HCT116 (cell line): ENCODE measurements around the gene ART1. TPM values are rescaled to one million over a fixed set of nuclear protein-coding genes. Genes with fewer than 3 reads are reported as not detected.

Experiments
- ATAC-seq: fragments of 200-7000 bp; cut with Tn5 transposase; 2 replicates; pipeline ENCODE4 v1.9.1; 2020; ENCODE audit warnings: mild to moderate bottlenecking, moderate library complexity
- BruUV-seq: library from RNA; stranded (reverse); fragments of 400-500 nt; replicated peaks from 2 replicates; lab custom pipeline; 2021; lab: Mats Ljungman, UMichigan
- CTCF ChIA-PET: fragments of 300-600 bp; sonication (Branson Sonifier 250); formaldehyde crosslinking; loops from one replicate; lab custom pipeline; 2021; ENCODE audit warnings: antibody characterized with exemption; lab: Charles Lee
- POLR2A ChIA-PET: fragments of 300-600, 350-600 bp; sonication (Branson Sonifier 250); formaldehyde crosslinking; loops from one replicate; lab custom pipeline; 2021; ENCODE audit warnings: antibody characterized with exemption; lab: Charles Lee
- RAD21 ChIA-PET, 2 experiments: fragments of 300-600 bp; sonication (Branson Sonifier 250); formaldehyde crosslinking; loops; one replicate each; lab custom pipeline; 2023; ENCODE audit warnings: low total read pairs in 2 of 2; ENCODE audit not compliant: uncharacterized antibody in 2 of 2, unreplicated experiment in 2 of 2, low non-redundant PET in 1 of 2; lab: Charles Lee
- DNase-seq: peaks from one replicate; pipeline ENCODE4 v3.0.0-alpha.2; 2010; ENCODE audit warnings: low read depth, low spot score
- H2AFZ ChIP-seq: fragments of 200-600 bp; shearing (Covaris generic), sonication (generic); 2 replicates; pipeline ENCODE4 v1.6.1; 2017; ENCODE audit warnings: low read depth, mixed run types, mixed read lengths, antibody characterized with exemption, low read length; ENCODE audit not compliant: poor library complexity, severe bottlenecking
- H3K27ac ChIP-seq: 2 replicates; pipeline ENCODE4 v1.5.1; 2012; ENCODE audit warnings: low read depth, low read length
- H3K27me3 ChIP-seq: fragments of 200-600 bp; sonication (generic); 2 replicates; pipeline ENCODE4 v1.6.1; 2016; ENCODE audit warnings: mixed run types, low read length, mixed read lengths; ENCODE audit not compliant: insufficient read depth
- H3K36me3 ChIP-seq, 2 experiments: fragments of 200-500 bp in 1 of 2; fragments of 200-600 bp in 1 of 2; sonication (Bioruptor generic) in 1 of 2; sonication (generic) in 1 of 2; 2 replicates each; pipeline versions ENCODE4 v1.5.1 to v1.6.1; 2014 to 2016; ENCODE audit warnings: low read length in 2 of 2, inconsistent platforms in 1 of 2, mixed read lengths in 1 of 2, mixed run types in 1 of 2; ENCODE audit not compliant: insufficient read depth in 2 of 2, control insufficient read depth in 1 of 2
- H3K4me1 ChIP-seq, 2 experiments: fragments of 200-600 bp in 1 of 2; sonication (generic) in 1 of 2; 2 replicates each; pipeline versions ENCODE4 v1.5.1 to v1.6.1; 2012 to 2017; ENCODE audit warnings: low read length in 2 of 2, inconsistent platforms in 1 of 2, mild to moderate bottlenecking in 1 of 2, mixed read lengths in 1 of 2, mixed run types in 1 of 2, moderate library complexity in 1 of 2; ENCODE audit not compliant: insufficient read depth in 2 of 2, control insufficient read depth in 1 of 2
- H3K4me2 ChIP-seq: fragments of 200-600 bp; sonication (generic); 2 replicates; pipeline ENCODE4 v1.6.1; 2017; ENCODE audit warnings: mixed run types, low read length, mixed read lengths
- H3K4me3 ChIP-seq, 2 experiments: fragments of 200-600 bp in 1 of 2; sonication (generic) in 1 of 2; replicated peaks in 1 of 2; 2 replicates each; pipeline ENCODE4 v1.5.1; 2011 to 2016; ENCODE audit warnings: low read length in 2 of 2, control low read depth in 1 of 2, low read depth in 1 of 2, mild to moderate bottlenecking in 1 of 2, mixed read lengths in 1 of 2, mixed run types in 1 of 2
- H3K79me2 ChIP-seq: fragments of 200-600 bp; sonication (generic); 2 replicates; pipeline ENCODE4 v1.6.1; 2017; ENCODE audit warnings: mild to moderate bottlenecking, mixed run types, low read length, moderate library complexity, mixed read lengths; ENCODE audit not compliant: insufficient read depth
- H3K9ac ChIP-seq: fragments of 200-600 bp; sonication (generic); 2 replicates; pipeline ENCODE4 v1.6.1; 2016; ENCODE audit warnings: low read length, mixed read lengths
- H3K9me2 ChIP-seq: fragments of 200-600 bp; sonication (generic), shearing (Covaris generic); 2 replicates; pipeline ENCODE4 v1.6.1; 2017; ENCODE audit warnings: mixed run types, mild to moderate bottlenecking, moderate library complexity; ENCODE audit not compliant: insufficient read depth
- H3K9me3 ChIP-seq, 2 experiments: fragments of 200-500 bp in 1 of 2; fragments of 200-600 bp in 1 of 2; sonication (Bioruptor generic) in 1 of 2; sonication (generic) in 1 of 2; 2 replicates each; pipeline ENCODE4 v1.6.1; 2014 to 2017; ENCODE audit warnings: low read length in 2 of 2, mixed read lengths in 2 of 2, inconsistent platforms in 1 of 2, low read depth in 1 of 2, mild to moderate bottlenecking in 1 of 2, mixed run types in 1 of 2, moderate library complexity in 1 of 2; ENCODE audit not compliant: control insufficient read depth in 1 of 2, insufficient read depth in 1 of 2
- H4K20me1 ChIP-seq: fragments of 200-600 bp; sonication (generic), shearing (Covaris generic); 2 replicates; pipeline ENCODE4 v1.6.1; 2017; ENCODE audit warnings: mixed run types, mild to moderate bottlenecking, moderate library complexity; ENCODE audit not compliant: insufficient read depth
- CBX3 ChIP-seq: IDR thresholded peaks from 2 replicates; pipeline ENCODE4 v1.6.1; 2012; ENCODE audit warnings: low read depth
- CEBPB ChIP-seq: IDR thresholded peaks from 2 replicates; pipeline ENCODE4 v1.6.1; 2012; ENCODE audit warnings: low read depth
- EGR1 ChIP-seq: IDR thresholded peaks from 2 replicates; pipeline ENCODE4 v1.6.1; 2012; ENCODE audit warnings: low read depth
- EZH2 ChIP-seq: fragments of 200-600 bp; sonication (generic); IDR thresholded peaks from 2 replicates; pipeline ENCODE4 v1.6.1; 2017; ENCODE audit warnings: antibody characterized with exemption, mixed run types
- EZH2phosphoT487 ChIP-seq: fragments of 200-600 bp; IDR thresholded peaks from 2 replicates; pipeline ENCODE4 v1.6.1; 2018; ENCODE audit warnings: antibody characterized with exemption, borderline replicate concordance
- FOSL1 ChIP-seq: IDR thresholded peaks from 2 replicates; pipeline ENCODE4 v1.6.1; 2012; ENCODE audit warnings: low read depth
- JUND ChIP-seq: IDR thresholded peaks from 2 replicates; pipeline ENCODE4 v1.6.1; 2012
- POLR2A ChIP-seq: IDR thresholded peaks from 2 replicates; pipeline ENCODE4 v1.7.0; 2011; ENCODE audit warnings: borderline replicate concordance; ENCODE audit not compliant: insufficient read depth, insufficient read length; ENCODE audit errors: extremely low read depth
- POLR2AphosphoS5 ChIP-seq: IDR thresholded peaks from 2 replicates; pipeline ENCODE4 v1.6.1; 2011; ENCODE audit warnings: mild to moderate bottlenecking, low read depth, low read length, moderate library complexity
- RAD21 ChIP-seq: IDR thresholded peaks from 2 replicates; pipeline ENCODE4 v1.6.1; 2012; ENCODE audit warnings: low read depth, mild to moderate bottlenecking
- SIN3A ChIP-seq: IDR thresholded peaks from 2 replicates; pipeline ENCODE4 v1.6.1; 2012; ENCODE audit warnings: low read depth
- SP1 ChIP-seq: IDR thresholded peaks from 2 replicates; pipeline ENCODE4 v1.6.1; 2012; ENCODE audit warnings: low read depth
- SRF ChIP-seq: IDR thresholded peaks from 2 replicates; pipeline ENCODE4 v1.6.1; 2012; ENCODE audit warnings: low read depth
- YY1 ChIP-seq: IDR thresholded peaks from 2 replicates; pipeline ENCODE4 v1.6.1; 2011; ENCODE audit warnings: low read length, low read depth, moderate library complexity, mild to moderate bottlenecking; ENCODE audit not compliant: insufficient replicate concordance; ENCODE audit errors: extremely low read depth
- ZFX ChIP-seq: fragments of 450-650 bp; IDR thresholded peaks from 2 replicates; pipeline ENCODE4 v1.6.1; 2017
- intact Hi-C: fragments of 100-400 bp; cut with micrococcal nuclease; formaldehyde crosslinking; loops from 2 replicates; pipeline ENCODE4 v1.10.0; 2022
- total RNA-seq: library from RNA; stranded (reverse); gene quantifications from one replicate; pipeline ENCODE4 v1.2.1, GENCODE V29; 2021; ENCODE audit not compliant: unreplicated experiment
- TF ChIP-seq, protein P1 (sequence below): IDR thresholded peaks from 2 replicates; pipeline ENCODE4 v1.6.1; 2012
- TF ChIP-seq, protein P2 (sequence below): IDR thresholded peaks from 2 replicates; pipeline ENCODE4 v1.6.1; 2012
- TF ChIP-seq, protein P3 (sequence below): IDR thresholded peaks from 2 replicates; pipeline ENCODE4 v1.6.1; 2012; ENCODE audit warnings: low read depth
- TF ChIP-seq, protein P4 (sequence below): IDR thresholded peaks from 2 replicates; pipeline ENCODE4 v1.6.1; 2011; ENCODE audit warnings: mild to moderate bottlenecking, low read length, moderate library complexity; ENCODE audit not compliant: insufficient replicate concordance; ENCODE audit errors: extremely low read depth

The ART1 gene
- total RNA-seq, 1 experiment from 2014 or later, result not detected

DNA sequence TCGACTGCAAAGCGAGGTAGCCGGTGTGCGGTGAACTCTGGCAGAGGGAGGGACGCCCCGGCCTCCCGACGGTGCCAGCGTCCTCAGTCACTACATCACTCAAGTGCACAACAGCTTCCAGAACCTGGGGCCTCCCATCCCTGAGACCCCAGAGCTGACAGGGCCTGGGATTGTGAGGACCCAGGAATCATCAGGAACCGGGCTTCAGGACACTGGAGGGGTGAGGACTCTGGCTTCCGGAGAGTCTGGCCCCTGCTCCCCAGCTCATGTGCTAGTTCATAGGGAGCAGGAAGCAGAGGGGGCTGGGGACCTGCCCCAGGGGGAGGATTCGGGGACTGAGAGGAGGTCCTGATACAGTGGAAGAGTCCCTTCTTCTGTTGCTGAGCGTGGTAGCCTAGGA is 7.7 kb upstream of the ART1 start:
- RAD21 ChIA-PET, result no interaction called here
- Histone ChIP-seq H3K27ac (no peak overlapping the region), H3K9ac (no peak overlapping the region), H3K27me3 (no peaks in the 10 kb centered on the region), H3K4me2 (no peak overlapping the region), H2AFZ (no peak overlapping the region), H3K4me1 (peaks cover 0 to 7% of the 10 kb centered on the region in 2 experiments; a peak in 1 of 4 replicates), H4K20me1 (no peaks in the 10 kb centered on the region), H3K9me3 (no peaks in the 10 kb centered on the region), H3K9me2 (no peaks in the 10 kb centered on the region), H3K4me3 (no peak overlapping the region), H3K79me2 (no peaks in the 10 kb centered on the region), H3K36me3 (no peaks in the 10 kb centered on the region)
- no peak for TF ChIP-seq EGR1
- no peak for TF ChIP-seq EZH2phosphoT487
- no peak for TF ChIP-seq POLR2AphosphoS5
- TF ChIP-seq SP1, result no peak
- no peak for TF ChIP-seq ZFX
- TF ChIP-seq JUND, result no peak
- TF ChIP-seq, protein P1, sequence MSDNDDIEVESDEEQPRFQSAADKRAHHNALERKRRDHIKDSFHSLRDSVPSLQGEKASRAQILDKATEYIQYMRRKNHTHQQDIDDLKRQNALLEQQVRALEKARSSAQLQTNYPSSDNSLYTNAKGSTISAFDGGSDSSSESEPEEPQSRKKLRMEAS, result no peak
- no peak for TF ChIP-seq CEBPB
- no peak for TF ChIP-seq RAD21
- no peak for TF ChIP-seq POLR2A
- no peak for TF ChIP-seq EZH2
- TF ChIP-seq CBX3, result no peak
- no peak for TF ChIP-seq YY1
- TF ChIP-seq, protein P2, sequence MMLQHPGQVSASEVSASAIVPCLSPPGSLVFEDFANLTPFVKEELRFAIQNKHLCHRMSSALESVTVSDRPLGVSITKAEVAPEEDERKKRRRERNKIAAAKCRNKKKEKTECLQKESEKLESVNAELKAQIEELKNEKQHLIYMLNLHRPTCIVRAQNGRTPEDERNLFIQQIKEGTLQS, result no peak
- no peak for TF ChIP-seq FOSL1
- no peak for TF ChIP-seq SIN3A
- TF ChIP-seq SRF, result no peak
- TF ChIP-seq, protein P3, sequence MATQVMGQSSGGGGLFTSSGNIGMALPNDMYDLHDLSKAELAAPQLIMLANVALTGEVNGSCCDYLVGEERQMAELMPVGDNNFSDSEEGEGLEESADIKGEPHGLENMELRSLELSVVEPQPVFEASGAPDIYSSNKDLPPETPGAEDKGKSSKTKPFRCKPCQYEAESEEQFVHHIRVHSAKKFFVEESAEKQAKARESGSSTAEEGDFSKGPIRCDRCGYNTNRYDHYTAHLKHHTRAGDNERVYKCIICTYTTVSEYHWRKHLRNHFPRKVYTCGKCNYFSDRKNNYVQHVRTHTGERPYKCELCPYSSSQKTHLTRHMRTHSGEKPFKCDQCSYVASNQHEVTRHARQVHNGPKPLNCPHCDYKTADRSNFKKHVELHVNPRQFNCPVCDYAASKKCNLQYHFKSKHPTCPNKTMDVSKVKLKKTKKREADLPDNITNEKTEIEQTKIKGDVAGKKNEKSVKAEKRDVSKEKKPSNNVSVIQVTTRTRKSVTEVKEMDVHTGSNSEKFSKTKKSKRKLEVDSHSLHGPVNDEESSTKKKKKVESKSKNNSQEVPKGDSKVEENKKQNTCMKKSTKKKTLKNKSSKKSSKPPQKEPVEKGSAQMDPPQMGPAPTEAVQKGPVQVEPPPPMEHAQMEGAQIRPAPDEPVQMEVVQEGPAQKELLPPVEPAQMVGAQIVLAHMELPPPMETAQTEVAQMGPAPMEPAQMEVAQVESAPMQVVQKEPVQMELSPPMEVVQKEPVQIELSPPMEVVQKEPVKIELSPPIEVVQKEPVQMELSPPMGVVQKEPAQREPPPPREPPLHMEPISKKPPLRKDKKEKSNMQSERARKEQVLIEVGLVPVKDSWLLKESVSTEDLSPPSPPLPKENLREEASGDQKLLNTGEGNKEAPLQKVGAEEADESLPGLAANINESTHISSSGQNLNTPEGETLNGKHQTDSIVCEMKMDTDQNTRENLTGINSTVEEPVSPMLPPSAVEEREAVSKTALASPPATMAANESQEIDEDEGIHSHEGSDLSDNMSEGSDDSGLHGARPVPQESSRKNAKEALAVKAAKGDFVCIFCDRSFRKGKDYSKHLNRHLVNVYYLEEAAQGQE, result no peak
- TF ChIP-seq, protein P4, sequence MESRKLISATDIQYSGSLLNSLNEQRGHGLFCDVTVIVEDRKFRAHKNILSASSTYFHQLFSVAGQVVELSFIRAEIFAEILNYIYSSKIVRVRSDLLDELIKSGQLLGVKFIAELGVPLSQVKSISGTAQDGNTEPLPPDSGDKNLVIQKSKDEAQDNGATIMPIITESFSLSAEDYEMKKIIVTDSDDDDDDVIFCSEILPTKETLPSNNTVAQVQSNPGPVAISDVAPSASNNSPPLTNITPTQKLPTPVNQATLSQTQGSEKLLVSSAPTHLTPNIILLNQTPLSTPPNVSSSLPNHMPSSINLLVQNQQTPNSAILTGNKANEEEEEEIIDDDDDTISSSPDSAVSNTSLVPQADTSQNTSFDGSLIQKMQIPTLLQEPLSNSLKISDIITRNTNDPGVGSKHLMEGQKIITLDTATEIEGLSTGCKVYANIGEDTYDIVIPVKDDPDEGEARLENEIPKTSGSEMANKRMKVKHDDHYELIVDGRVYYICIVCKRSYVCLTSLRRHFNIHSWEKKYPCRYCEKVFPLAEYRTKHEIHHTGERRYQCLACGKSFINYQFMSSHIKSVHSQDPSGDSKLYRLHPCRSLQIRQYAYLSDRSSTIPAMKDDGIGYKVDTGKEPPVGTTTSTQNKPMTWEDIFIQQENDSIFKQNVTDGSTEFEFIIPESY, result no peak
- no TSS peak for BruUV-seq
- intact Hi-C loops, result no loop called here
- DNase-seq (no peak), ATAC-seq (no peak)
- POLR2A ChIA-PET, result no interaction called here
- CTCF ChIA-PET, result no interaction called here
